ENCODE data around the gene FAM177B.

FAM177B gene

DNA sequence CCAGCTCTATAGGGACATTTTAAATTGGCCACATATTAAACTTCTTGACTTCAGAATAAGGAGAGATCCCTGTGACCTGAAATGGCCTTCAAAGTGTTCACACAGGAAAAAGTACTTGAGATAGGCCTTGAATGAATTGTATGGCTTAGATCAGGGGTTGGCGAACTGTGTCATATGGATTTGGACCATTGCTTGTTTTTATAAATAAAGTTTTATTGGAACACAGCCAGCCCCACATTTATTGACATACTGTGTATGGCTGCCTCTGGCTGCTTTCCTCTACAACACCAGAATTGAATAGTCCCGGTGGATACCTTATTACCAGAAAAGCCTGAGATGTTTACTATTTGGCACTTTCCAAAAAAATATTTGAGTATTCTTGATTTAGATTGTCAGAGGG is 20.6 kb upstream of the FAM177B start:
- DNase-seq (ENCODE audit: low spot score) = no peak
- no peak overlapping the region for H3K4me3 ChIP-seq
- TF ChIP-seq, protein P1, sequence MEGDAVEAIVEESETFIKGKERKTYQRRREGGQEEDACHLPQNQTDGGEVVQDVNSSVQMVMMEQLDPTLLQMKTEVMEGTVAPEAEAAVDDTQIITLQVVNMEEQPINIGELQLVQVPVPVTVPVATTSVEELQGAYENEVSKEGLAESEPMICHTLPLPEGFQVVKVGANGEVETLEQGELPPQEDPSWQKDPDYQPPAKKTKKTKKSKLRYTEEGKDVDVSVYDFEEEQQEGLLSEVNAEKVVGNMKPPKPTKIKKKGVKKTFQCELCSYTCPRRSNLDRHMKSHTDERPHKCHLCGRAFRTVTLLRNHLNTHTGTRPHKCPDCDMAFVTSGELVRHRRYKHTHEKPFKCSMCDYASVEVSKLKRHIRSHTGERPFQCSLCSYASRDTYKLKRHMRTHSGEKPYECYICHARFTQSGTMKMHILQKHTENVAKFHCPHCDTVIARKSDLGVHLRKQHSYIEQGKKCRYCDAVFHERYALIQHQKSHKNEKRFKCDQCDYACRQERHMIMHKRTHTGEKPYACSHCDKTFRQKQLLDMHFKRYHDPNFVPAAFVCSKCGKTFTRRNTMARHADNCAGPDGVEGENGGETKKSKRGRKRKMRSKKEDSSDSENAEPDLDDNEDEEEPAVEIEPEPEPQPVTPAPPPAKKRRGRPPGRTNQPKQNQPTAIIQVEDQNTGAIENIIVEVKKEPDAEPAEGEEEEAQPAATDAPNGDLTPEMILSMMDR (IDR thresholded peaks at IDR 0.05) = no peak
- H3K27ac ChIP-seq = no peak overlapping the region

DNA sequence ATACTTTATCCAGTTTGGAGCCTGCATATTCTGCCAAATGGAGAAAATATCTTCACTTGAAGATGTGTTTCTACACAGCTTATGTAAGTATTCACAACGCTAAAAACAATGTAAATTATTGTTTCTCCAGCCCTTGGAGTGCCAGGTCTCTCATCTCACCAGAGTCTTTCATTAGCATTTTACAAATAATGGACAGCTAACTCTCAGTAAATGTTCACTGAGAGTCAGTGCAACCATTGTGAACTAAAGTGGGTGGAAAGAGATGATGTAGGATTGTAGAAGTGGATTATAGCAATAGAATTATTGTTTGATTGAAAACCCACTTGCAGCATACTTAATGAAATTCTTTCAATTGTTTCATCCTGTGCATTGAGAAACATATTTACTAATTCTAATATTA is 8.3 kb upstream of the FAM177B start:
- no peak overlapping the region for H3K4me3 ChIP-seq
- no peak overlapping the region for H3K27ac ChIP-seq
- TF ChIP-seq, protein P1 (IDR thresholded peaks at IDR 0.05) = no peak
- no peak for DNase-seq (ENCODE audit: low spot score)

DNA sequence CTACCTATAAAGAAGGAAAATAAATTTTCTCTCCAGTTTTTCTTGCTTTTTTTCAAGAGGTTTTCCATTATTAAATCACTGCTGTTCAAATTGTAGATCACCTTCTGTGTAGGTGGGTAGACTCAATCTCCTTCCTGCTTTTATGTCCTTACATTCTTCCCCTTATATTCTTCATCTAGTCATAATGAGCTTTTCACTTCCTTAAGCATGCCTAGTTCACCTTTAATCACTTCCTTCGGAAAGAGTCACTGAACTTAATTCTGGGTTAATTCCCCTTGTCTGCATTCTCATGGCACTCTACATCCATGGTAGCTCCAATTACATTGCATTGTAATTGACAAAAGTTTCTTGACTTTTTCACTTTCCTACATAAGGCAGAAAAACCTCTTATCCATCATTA is 6.1 kb upstream of the FAM177B start:
- H3K4me3 ChIP-seq = no peak overlapping the region
- TF ChIP-seq, protein P1 (IDR thresholded peaks at IDR 0.05) = no peak
- DNase-seq (ENCODE audit: low spot score) = no peak
- no peak overlapping the region for H3K27ac ChIP-seq

DNA sequence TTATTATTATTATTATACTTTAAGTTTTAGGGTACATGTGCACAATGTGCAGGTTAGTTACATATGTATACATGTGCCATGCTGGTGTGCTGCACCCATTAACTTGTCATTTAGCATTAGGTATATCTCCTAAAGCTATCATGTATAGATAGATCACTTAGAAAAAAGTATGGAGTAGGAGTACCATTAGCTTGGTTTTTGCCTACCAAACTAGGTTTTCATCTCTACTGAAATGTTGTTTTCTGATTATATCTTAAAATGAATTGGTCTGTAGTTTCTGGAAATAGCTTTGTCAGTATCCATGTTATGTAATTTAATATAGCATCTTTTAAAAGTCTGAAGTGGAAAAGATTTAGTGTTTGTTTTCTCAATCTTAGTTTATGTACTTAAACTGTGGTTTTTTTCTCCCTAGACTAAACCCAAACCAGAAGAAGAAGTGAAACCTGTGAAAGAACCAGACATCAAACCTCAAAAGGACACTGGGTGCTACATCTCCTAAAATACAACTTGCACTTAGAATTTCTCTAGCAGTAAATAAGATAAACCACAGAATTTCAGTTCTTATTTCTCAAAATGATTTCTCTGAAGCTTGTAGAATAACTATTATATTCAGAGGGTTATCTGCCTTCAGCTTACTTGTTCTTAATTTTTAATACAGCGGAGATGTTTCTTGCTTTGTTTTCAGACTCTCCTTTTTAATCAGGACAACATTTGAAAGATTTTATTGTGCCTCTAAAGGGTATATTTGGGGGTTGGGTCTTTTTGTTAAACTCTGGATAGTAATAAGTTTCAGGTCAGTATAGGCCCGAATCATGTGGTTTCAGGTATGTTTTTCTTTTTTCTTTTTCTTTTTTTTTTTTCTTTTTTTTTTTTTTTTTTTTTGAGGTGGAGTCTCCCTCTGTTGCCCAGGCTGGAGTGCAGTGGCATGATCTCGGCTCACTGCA is 4.5 kb upstream of the FAM177B start:
- no peak for DNase-seq (ENCODE audit: low spot score)
- TF ChIP-seq, protein P1 (IDR thresholded peaks at IDR 0.05) = no peak
- Histone ChIP-seq H3K4me3 (no peak overlapping the region), H3K27ac (no peak overlapping the region)

DNA sequence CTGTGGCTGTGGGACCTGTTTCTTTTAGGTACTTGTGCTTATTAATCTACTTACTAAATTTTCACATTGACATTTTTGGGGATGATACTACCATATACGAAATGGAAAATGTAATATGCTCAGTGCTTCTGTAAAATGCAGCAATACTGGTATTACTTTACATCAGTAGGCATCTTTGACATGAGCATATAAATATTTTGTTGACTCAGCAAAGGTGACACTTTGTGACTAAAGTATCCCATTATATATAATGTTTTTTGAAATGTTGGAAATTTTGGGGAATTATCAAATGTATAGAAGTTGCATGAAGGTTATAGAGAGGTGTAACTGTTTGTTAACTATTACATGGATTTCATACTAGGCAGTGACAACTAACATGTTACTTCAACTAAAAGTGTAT is 2.3 kb upstream of the FAM177B start:
- TF ChIP-seq, protein P1 (IDR thresholded peaks at IDR 0.05) = no peak
- DNase-seq (ENCODE audit: low spot score) = no peak
- Histone ChIP-seq H3K27ac (no peak overlapping the region), H3K4me3 (no peak overlapping the region)

DNA sequence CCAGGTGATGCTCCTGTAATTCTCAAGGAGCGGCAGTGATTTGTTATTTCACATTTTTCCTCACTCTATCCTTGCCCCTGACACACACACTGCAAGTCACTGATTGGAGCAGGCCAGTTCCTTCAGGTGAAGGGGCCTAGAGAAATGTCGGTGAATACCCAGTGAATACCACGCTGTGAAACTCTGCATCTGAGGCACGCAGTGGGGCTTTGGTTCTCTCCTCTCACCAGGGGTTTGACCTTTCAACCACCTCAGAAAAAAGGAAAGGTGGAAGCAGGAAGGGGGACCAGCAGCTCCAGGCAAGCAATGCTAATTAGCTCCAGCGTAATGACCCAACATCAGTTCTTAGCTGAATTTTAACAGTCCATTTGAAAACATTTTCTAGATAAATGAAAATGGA is 532 bp upstream of the FAM177B start:
- Histone ChIP-seq H3K4me3 (no peak overlapping the region), H3K27ac (no peak overlapping the region)
- no peak for DNase-seq (ENCODE audit: low spot score)
- TF ChIP-seq, protein P1 (IDR thresholded peaks at IDR 0.05) = no peak

DNA sequence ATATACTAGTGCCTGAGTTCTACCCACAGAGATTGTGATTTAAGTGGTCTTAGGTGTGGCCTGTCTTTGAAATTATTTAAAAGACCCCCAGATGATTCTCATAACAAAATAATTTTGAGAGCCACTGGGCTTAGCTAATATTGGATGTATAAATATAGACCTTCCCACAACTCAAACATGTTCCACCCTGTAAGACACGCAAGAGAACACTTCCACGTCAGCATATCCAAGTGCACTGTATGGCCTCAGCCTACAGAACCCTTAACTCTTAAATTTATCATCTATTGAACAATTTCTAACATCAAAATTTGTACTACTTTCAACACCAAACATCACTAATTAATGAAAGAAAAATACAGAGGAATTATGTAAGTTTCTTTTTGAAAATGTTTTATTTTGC is 2.5 kb downstream of the FAM177B start:
- DNase-seq (ENCODE audit: low spot score) = no peak
- TF ChIP-seq, protein P1 (IDR thresholded peaks at IDR 0.05) = no peak
- no peak overlapping the region for H3K27ac ChIP-seq

More for the DNA sequence above, 2.5 kb downstream of the FAM177B start:
- no peak overlapping the region for H3K4me3 ChIP-seq
